Caco-2 (cell line): ENCODE measurements around the gene LOC101059915.
"Not testable (repeated sequence)": the region's sequence is repeated elsewhere in the genome, so short reads cannot be mapped to it uniquely, and the experiment has no call there.

ENCODE experiments used
- BruUV-seq: library from RNA; stranded (reverse); fragments of 400-500 nt; replicated peaks from 2 replicates; lab custom pipeline; 2021; lab: Mats Ljungman, UMichigan
- CTCF ChIA-PET: fragments of 300-600 bp; sonication (Branson Sonifier 250); formaldehyde crosslinking; loops from one replicate; lab custom pipeline; 2022; ENCODE audit warnings: antibody characterized with exemption; lab: Charles Lee
- POLR2A ChIA-PET: fragments of 300-600 bp; sonication (Branson Sonifier 250); formaldehyde crosslinking; loops from one replicate; lab custom pipeline; 2022; ENCODE audit warnings: antibody characterized with exemption; lab: Charles Lee
- DNase-seq, 2 experiments: peaks; one replicate each; pipeline versions ENCODE4 v3.0.0 to v3.0.0-alpha.2; 2020 to 2022
- H3K27me3 ChIP-seq: replicated peaks from 2 replicates; pipeline ENCODE4 v1.6.0; 2011; ENCODE audit warnings: low read length; ENCODE audit not compliant: control insufficient read depth, insufficient read depth
- H3K36me3 ChIP-seq: 2 replicates; pipeline ENCODE4 v1.5.1; 2011; ENCODE audit warnings: low read length; ENCODE audit not compliant: control insufficient read depth, insufficient read depth
- H3K4me1 ChIP-seq: fragments of 250-450 bp; sonication (Bioruptor Pico); 2 replicates; pipeline ENCODE4 v1.5.1; 2020; ENCODE audit warnings: mild to moderate bottlenecking
- H3K4me3 ChIP-seq: 2 replicates; pipeline ENCODE4 v1.5.1; 2011; ENCODE audit warnings: low read depth, mild to moderate bottlenecking, control low read depth, low read length
- H3K9me3 ChIP-seq: fragments of 250-450 bp; sonication (Bioruptor Pico); 2 replicates; pipeline ENCODE4 v1.5.1; 2020; ENCODE audit warnings: mild to moderate bottlenecking, moderate library complexity
- H3K27ac Mint-ChIP-seq: one replicate; pipeline ENCODE4 v1.8.0; 2022; ENCODE audit warnings: mixed read lengths; ENCODE audit not compliant: unreplicated experiment
- H3K27me3 Mint-ChIP-seq: one replicate; pipeline ENCODE4 v1.8.0; 2022; ENCODE audit warnings: mixed read lengths; ENCODE audit not compliant: insufficient read depth, unreplicated experiment
- H3K36me3 Mint-ChIP-seq: one replicate; pipeline ENCODE4 v1.8.0; 2022; ENCODE audit warnings: mild to moderate bottlenecking, mixed read lengths; ENCODE audit not compliant: insufficient read depth, unreplicated experiment
- H3K4me1 Mint-ChIP-seq: one replicate; pipeline ENCODE4 v1.8.0; 2022; ENCODE audit warnings: low read depth, mixed read lengths; ENCODE audit not compliant: unreplicated experiment
- H3K4me3 Mint-ChIP-seq: one replicate; pipeline ENCODE4 v1.8.0; 2022; ENCODE audit warnings: mild to moderate bottlenecking, moderate library complexity, mixed read lengths; ENCODE audit not compliant: unreplicated experiment
- H3K9me3 Mint-ChIP-seq: one replicate; pipeline ENCODE4 v1.8.0; 2022; ENCODE audit warnings: mixed read lengths; ENCODE audit not compliant: unreplicated experiment
- CTCF ChIP-seq, 2 experiments: fragments of 200-600 bp in 1 of 2; IDR thresholded peaks; 1 replicate in 1 of 2; 2 replicates in 1 of 2; pipeline versions ENCODE4 v1.5.1 to v1.8.0; 2011 to 2022; ENCODE audit warnings: antibody characterized with exemption in 1 of 2, control low read depth in 1 of 2, inconsistent platforms in 1 of 2, low read depth in 1 of 2, low read length in 1 of 2, mild to moderate bottlenecking in 1 of 2, moderate library complexity in 1 of 2; ENCODE audit not compliant: insufficient read depth in 1 of 2, severe bottlenecking in 1 of 2, unreplicated experiment in 1 of 2
- intact Hi-C: fragments of 100-400 bp; cut with micrococcal nuclease; formaldehyde crosslinking; loops from one replicate; pipeline ENCODE4 v1.10.0; 2022; ENCODE audit not compliant: unreplicated experiment

Gene LOC101059915

GRCh38 chrX:71661919-71662318, 5.4 kb upstream of the LOC101059915 start:
- no peak overlapping the region for H3K27ac Mint-ChIP-seq
- no peaks in the 10 kb centered on the region for H3K27me3 Mint-ChIP-seq
- H3K9me3 ChIP-seq, result no peaks in the 10 kb centered on the region
- H3K4me3 Mint-ChIP-seq, result no peak overlapping the region
- no peaks in the 10 kb centered on the region for H3K4me1 Mint-ChIP-seq
- POLR2A ChIA-PET, result no interaction called here
- no peak for TF ChIP-seq CTCF (IDR thresholded peaks at IDR 0.05; ENCODE audit: insufficient read depth in 1 of 2, low read depth in 1 of 2, low read length in 1 of 2, severe bottlenecking in 1 of 2, unreplicated experiment in 1 of 2)
- no peaks in the 10 kb centered on the region for H3K27me3 ChIP-seq
- no peak for DNase-seq
- intact Hi-C loops, result no loop called here
- no peaks in the 10 kb centered on the region for H3K36me3 Mint-ChIP-seq
- CTCF ChIA-PET, result interaction anchor here (0.6 kb wide), 2 partner anchors 37 to 58 kb away, joined by 3 to 8 read pairs; no protein-coding TSS in a partner anchor
- H3K36me3 ChIP-seq, result no peaks in the 10 kb centered on the region
- H3K4me3 ChIP-seq, result no peak overlapping the region
- H3K4me1 ChIP-seq, result no peaks in the 10 kb centered on the region
- BruUV-seq, result no TSS peak
- no peaks in the 10 kb centered on the region for H3K9me3 Mint-ChIP-seq

GRCh38 chrX:71662654-71663053, 4.7 kb upstream of the LOC101059915 start:
- intact Hi-C loops, H3K27me3 ChIP-seq, H3K4me1 ChIP-seq, CTCF ChIA-PET, H3K36me3 Mint-ChIP-seq, BruUV-seq, H3K27me3 Mint-ChIP-seq, H3K4me3 Mint-ChIP-seq, H3K27ac Mint-ChIP-seq, POLR2A ChIA-PET, H3K4me3 ChIP-seq, H3K9me3 ChIP-seq, H3K4me1 Mint-ChIP-seq, H3K36me3 ChIP-seq, DNase-seq, H3K9me3 Mint-ChIP-seq: not testable (repeated sequence)

- intact Hi-C loops, H3K36me3 ChIP-seq, CTCF ChIA-PET, H3K9me3 ChIP-seq, POLR2A ChIA-PET, H3K27me3 ChIP-seq, H3K4me1 ChIP-seq, BruUV-seq, H3K27ac Mint-ChIP-seq, H3K4me1 Mint-ChIP-seq, H3K27me3 Mint-ChIP-seq, H3K36me3 Mint-ChIP-seq, H3K4me3 Mint-ChIP-seq, DNase-seq, H3K4me3 ChIP-seq, H3K9me3 Mint-ChIP-seq: not testable (repeated sequence)
These were observed 4.1 kb upstream of the LOC101059915 start for GRCh38 chrX:71663238-71663637.

GRCh38 chrX:71664202-71664601, 3.1 kb upstream of the LOC101059915 start:
- CTCF ChIA-PET, H3K4me1 ChIP-seq: not testable (repeated sequence)

More at GRCh38 chrX:71664202-71664601, 3.1 kb upstream of the LOC101059915 start:
- peak; percentile 53 for DNase-seq
- H3K27me3 Mint-ChIP-seq, H3K4me3 ChIP-seq, H3K9me3 Mint-ChIP-seq, POLR2A ChIA-PET, H3K36me3 ChIP-seq, H3K4me1 Mint-ChIP-seq, H3K27me3 ChIP-seq, H3K36me3 Mint-ChIP-seq, H3K27ac Mint-ChIP-seq, intact Hi-C loops, H3K9me3 ChIP-seq, H3K4me3 Mint-ChIP-seq, BruUV-seq: not testable (repeated sequence)
- TF ChIP-seq CTCF (IDR thresholded peaks at IDR 0.05; ENCODE audit: insufficient read depth in 1 of 2, low read depth in 1 of 2, low read length in 1 of 2, severe bottlenecking in 1 of 2, unreplicated experiment in 1 of 2), result peak; percentile 20 to 29
